Activated CD4-positive, alpha-beta T cell treated with anti-CD3 and anti-CD28 coated beads for 36 hours (primary cell): Measurements from ENCODE around the gene KIAA2012. TPM values are rescaled to one million over a fixed set of nuclear protein-coding genes. Genes with fewer than 3 reads are reported as not detected.

Experiments
- ATAC-seq: fragments of 200-7000 bp; cut with Tn5 transposase; one replicate; pipeline ENCODE4 v1.10.0; 2021; ENCODE audit warnings: mild to moderate bottlenecking, moderate library complexity
- CTCF ChIA-PET: fragments of 350-600 bp; sonication (Branson Sonifier 250); formaldehyde crosslinking; loops from one replicate; lab custom pipeline; 2021; ENCODE audit warnings: antibody characterized with exemption; lab: Charles Lee
- POLR2A ChIA-PET: fragments of 350-600 bp; sonication (Branson Sonifier 250); formaldehyde crosslinking; loops from one replicate; lab custom pipeline; 2021; ENCODE audit warnings: antibody characterized with exemption, inconsistent platforms; lab: Charles Lee
- DNase-seq: peaks from one replicate; pipeline ENCODE4 v3.0.0-alpha.2; 2020
- H3K27ac Mint-ChIP-seq: one replicate; pipeline ENCODE4 v1.8.0; 2021; ENCODE audit warnings: mixed read lengths
- H3K27me3 Mint-ChIP-seq: one replicate; pipeline ENCODE4 v1.8.0; 2021; ENCODE audit warnings: mixed read lengths
- H3K36me3 Mint-ChIP-seq: one replicate; pipeline ENCODE4 v1.8.0; 2021; ENCODE audit warnings: low read depth, mixed read lengths
- H3K4me1 Mint-ChIP-seq: one replicate; pipeline ENCODE4 v1.8.0; 2021; ENCODE audit warnings: mixed read lengths
- H3K4me3 Mint-ChIP-seq: one replicate; pipeline ENCODE4 v1.8.0; 2021; ENCODE audit warnings: mild to moderate bottlenecking, moderate library complexity, mixed read lengths
- H3K9me3 Mint-ChIP-seq: one replicate; pipeline ENCODE4 v1.8.0; 2021; ENCODE audit warnings: low read depth, mixed read lengths
- intact Hi-C, 2 experiments: fragments of 100-400 bp; cut with DNase I in 1 of 2; cut with micrococcal nuclease in 1 of 2; formaldehyde crosslinking; loops; one replicate each; pipeline versions ENCODE4 v1.14.2 to v1.15.1; 2022 to 2024; cut with DNase I, micrococcal nuclease
- total RNA-seq, 2 experiments: library from RNA; stranded (reverse); gene quantifications; one replicate each; pipeline ENCODE4 v1.2.3, GENCODE V29; 2021

The KIAA2012 gene
- total RNA-seq, 2 experiments from 2014 or later = not detected

- Mint-ChIP-seq H3K4me1 (no peaks in the 10 kb centered on the region), H3K4me3 (no peak overlapping the region), H3K27ac (no peak overlapping the region), H3K27me3 (peaks cover 12% of the 10 kb centered on the region), H3K9me3 (no peaks in the 10 kb centered on the region), H3K36me3 (no peaks in the 10 kb centered on the region)
- POLR2A ChIA-PET = no interaction called here
- no peak for DNase-seq
- intact Hi-C loops = no loop called here
- ATAC-seq = no peak
- CTCF ChIA-PET = interaction anchor here (0.6 kb wide), 1 partner anchor 229 kb away, joined by 3 read pairs; no protein-coding TSS in a partner anchor
Observed at GRCh38 chr2:202185156-202185555, 112.1 kb downstream of the KIAA2012 start.

- no peaks in the 10 kb centered on the region for H3K36me3 Mint-ChIP-seq
- H3K9me3 Mint-ChIP-seq = no peaks in the 10 kb centered on the region
- ATAC-seq (no peak), DNase-seq (no peak)
- H3K4me3 Mint-ChIP-seq = no peak overlapping the region
- ChIA-PET CTCF (interaction anchor here (1.4 kb wide), 1 partner anchor 8 kb away, joined by 7 read pairs; no protein-coding TSS in a partner anchor), POLR2A (no interaction called here)
- H3K4me1 Mint-ChIP-seq = no peaks in the 10 kb centered on the region
- peaks cover 12% of the 10 kb centered on the region for H3K27me3 Mint-ChIP-seq
- H3K27ac Mint-ChIP-seq = no peak overlapping the region
- intact Hi-C loops = no loop called here
Observed at GRCh38 chr2:202186641-202187202, 113.7 kb downstream of the KIAA2012 start.

- intact Hi-C loops = no loop called here
- ChIA-PET CTCF (interaction anchor here (1.4 kb wide), 1 partner anchor 9 kb away, joined by 7 read pairs; no protein-coding TSS in a partner anchor), POLR2A (no interaction called here)
- no peaks in the 10 kb centered on the region for H3K9me3 Mint-ChIP-seq
- H3K27me3 Mint-ChIP-seq = peaks cover 12% of the 10 kb centered on the region
- no peaks in the 10 kb centered on the region for H3K36me3 Mint-ChIP-seq
- DNase-seq = no peak
- no peak overlapping the region for H3K27ac Mint-ChIP-seq
- no peak for ATAC-seq
- H3K4me3 Mint-ChIP-seq = no peak overlapping the region
- H3K4me1 Mint-ChIP-seq = no peaks in the 10 kb centered on the region
Observed at GRCh38 chr2:202187570-202187969, 114.5 kb downstream of the KIAA2012 start.

GRCh38 chr2:202193305-202193704 is 120.2 kb downstream of the KIAA2012 start:
- intact Hi-C loops = no loop called here
- H3K27ac Mint-ChIP-seq = no peak overlapping the region
- POLR2A ChIA-PET = no interaction called here
- no peaks in the 10 kb centered on the region for H3K27me3 Mint-ChIP-seq
- ATAC-seq (no peak), DNase-seq (no peak)
- no peaks in the 10 kb centered on the region for H3K36me3 Mint-ChIP-seq
- H3K9me3 Mint-ChIP-seq = no peaks in the 10 kb centered on the region
- no peak overlapping the region for H3K4me3 Mint-ChIP-seq
- CTCF ChIA-PET = interaction anchor here (4.1 kb wide), 1 partner anchor 15 kb away, joined by 23 read pairs; no protein-coding TSS in a partner anchor
- H3K4me1 Mint-ChIP-seq = no peaks in the 10 kb centered on the region

- no peak for DNase-seq
- CTCF ChIA-PET = interaction anchor here (0.6 to 4.1 kb wide), 4 partner anchors 14 to 798 kb away, joined by 3 to 23 read pairs (median 4); no protein-coding TSS in a partner anchor
- Mint-ChIP-seq H3K9me3 (no peaks in the 10 kb centered on the region), H3K27ac (no peak overlapping the region), H3K4me1 (no peaks in the 10 kb centered on the region), H3K4me3 (no peak overlapping the region), H3K36me3 (no peaks in the 10 kb centered on the region), H3K27me3 (no peaks in the 10 kb centered on the region)
- POLR2A ChIA-PET = no interaction called here
- ATAC-seq = no peak
- intact Hi-C loops = no loop called here
Observed at GRCh38 chr2:202193881-202194353, 120.9 kb downstream of the KIAA2012 start.

- ChIA-PET POLR2A (no interaction called here), CTCF (interaction anchor here (0.6 to 4.1 kb wide), 4 partner anchors 13 to 798 kb away, joined by 3 to 23 read pairs (median 4); no protein-coding TSS in a partner anchor)
- no peak overlapping the region for H3K27ac Mint-ChIP-seq
- ATAC-seq (no peak), DNase-seq (no peak)
- intact Hi-C loops = no loop called here
- H3K36me3 Mint-ChIP-seq = no peaks in the 10 kb centered on the region
- H3K27me3 Mint-ChIP-seq = no peaks in the 10 kb centered on the region
- H3K4me1 Mint-ChIP-seq = no peaks in the 10 kb centered on the region
- no peaks in the 10 kb centered on the region for H3K9me3 Mint-ChIP-seq
- no peak overlapping the region for H3K4me3 Mint-ChIP-seq
Observed at GRCh38 chr2:202194418-202194817, 121.4 kb downstream of the KIAA2012 start.

GRCh38 chr2:202196727-202197126 is 123.7 kb downstream of the KIAA2012 start:
- POLR2A ChIA-PET = no interaction called here
- Mint-ChIP-seq H3K27ac (no peak overlapping the region), H3K9me3 (no peaks in the 10 kb centered on the region), H3K36me3 (no peaks in the 10 kb centered on the region), H3K27me3 (no peaks in the 10 kb centered on the region), H3K4me3 (no peak overlapping the region), H3K4me1 (no peaks in the 10 kb centered on the region)
- intact Hi-C loops = no loop called here
- CTCF ChIA-PET = no interaction called here
- DNase-seq = no peak
- no peak for ATAC-seq

- Mint-ChIP-seq H3K4me1 (no peaks in the 10 kb centered on the region), H3K27me3 (no peaks in the 10 kb centered on the region), H3K27ac (no peak overlapping the region), H3K4me3 (no peak overlapping the region), H3K36me3 (peaks cover 8% of the 10 kb centered on the region), H3K9me3 (no peaks in the 10 kb centered on the region)
- ChIA-PET CTCF (no interaction called here), POLR2A (no interaction called here)
- ATAC-seq (no peak), DNase-seq (no peak)
- intact Hi-C loops = no loop called here
Observed at GRCh38 chr2:202201220-202202160, 128.4 kb downstream of the KIAA2012 start.

GRCh38 chr2:202203348-202203747 is 130.3 kb downstream of the KIAA2012 start:
- CTCF ChIA-PET = interaction anchor here (0.6 to 0.8 kb wide), 2 partner anchors 21 to 1096 kb away, joined by 3 read pairs; no protein-coding TSS in a partner anchor
- no peaks in the 10 kb centered on the region for H3K9me3 Mint-ChIP-seq

GRCh38 chr2:202204855-202205254 is 131.8 kb downstream of the KIAA2012 start:
- no peaks in the 10 kb centered on the region for H3K4me1 Mint-ChIP-seq
- peaks cover 16% of the 10 kb centered on the region for H3K36me3 Mint-ChIP-seq
- ATAC-seq (no peak), DNase-seq (no peak)
- H3K27me3 Mint-ChIP-seq = no peaks in the 10 kb centered on the region
- no peak overlapping the region for H3K4me3 Mint-ChIP-seq
- H3K9me3 Mint-ChIP-seq = no peaks in the 10 kb centered on the region
- ChIA-PET POLR2A (no interaction called here), CTCF (no interaction called here)
- no peak overlapping the region for H3K27ac Mint-ChIP-seq
- intact Hi-C loops = no loop called here

More at GRCh38 chr2:202203348-202203747, 130.3 kb downstream of the KIAA2012 start:
- no peaks in the 10 kb centered on the region for H3K27me3 Mint-ChIP-seq
- DNase-seq (no peak), ATAC-seq (no peak)
- POLR2A ChIA-PET = no interaction called here
- H3K27ac Mint-ChIP-seq = no peak overlapping the region
- no peak overlapping the region for H3K4me3 Mint-ChIP-seq
- intact Hi-C loops = no loop called here
- no peaks in the 10 kb centered on the region for H3K4me1 Mint-ChIP-seq
- H3K36me3 Mint-ChIP-seq = peaks cover 14% of the 10 kb centered on the region

GRCh38 chr2:202208526-202208925 is 135.5 kb downstream of the KIAA2012 start:
- H3K27me3 Mint-ChIP-seq = no peaks in the 10 kb centered on the region
- CTCF ChIA-PET = interaction anchor here (1.0 kb wide), 1 partner anchor 10 kb away, joined by 3 read pairs; no protein-coding TSS in a partner anchor
- POLR2A ChIA-PET = interaction anchor here (0.9 kb wide), 1 partner anchor 58 kb away, joined by 3 read pairs; no protein-coding TSS in a partner anchor
- no peak overlapping the region for H3K4me3 Mint-ChIP-seq
- intact Hi-C loops = no loop called here
- no peaks in the 10 kb centered on the region for H3K9me3 Mint-ChIP-seq
- peaks cover 16% of the 10 kb centered on the region for H3K36me3 Mint-ChIP-seq
- H3K4me1 Mint-ChIP-seq = no peaks in the 10 kb centered on the region
- no peak overlapping the region for H3K27ac Mint-ChIP-seq
- DNase-seq (no peak), ATAC-seq (no peak)
